ENCODE measurements around the gene SRGAP3.

The SRGAP3 gene

GRCh38 chr3:8952130-8952529, 297.3 kb downstream of the SRGAP3 start:
- no peak for DNase-seq

- no peak for DNase-seq
These were observed 303.4 kb downstream of the SRGAP3 start for GRCh38 chr3:8945890-8946600.

- DNase-seq, result no peak
These were observed 306.5 kb downstream of the SRGAP3 start for GRCh38 chr3:8942746-8943488.

- no peak for DNase-seq
These were observed 307.3 kb downstream of the SRGAP3 start for GRCh38 chr3:8942115-8942514.

- no peak for DNase-seq
These were observed 311.4 kb downstream of the SRGAP3 start for GRCh38 chr3:8938021-8938420.

- no peak for DNase-seq
These were observed 312.1 kb downstream of the SRGAP3 start for GRCh38 chr3:8937064-8938020.

- DNase-seq, result no peak
These were observed 316.9 kb downstream of the SRGAP3 start for GRCh38 chr3:8932507-8932906.

GRCh38 chr3:8931342-8931741, 318.1 kb downstream of the SRGAP3 start:
- no peak for DNase-seq
